ENCODE measurements around the gene VILL. TPM values are rescaled to one million over a fixed set of nuclear protein-coding genes. Genes with fewer than 3 reads are reported as not detected.

VILL gene
- total RNA-seq, 1 donor from 2014 or later = 1.5 TPM

DNA sequence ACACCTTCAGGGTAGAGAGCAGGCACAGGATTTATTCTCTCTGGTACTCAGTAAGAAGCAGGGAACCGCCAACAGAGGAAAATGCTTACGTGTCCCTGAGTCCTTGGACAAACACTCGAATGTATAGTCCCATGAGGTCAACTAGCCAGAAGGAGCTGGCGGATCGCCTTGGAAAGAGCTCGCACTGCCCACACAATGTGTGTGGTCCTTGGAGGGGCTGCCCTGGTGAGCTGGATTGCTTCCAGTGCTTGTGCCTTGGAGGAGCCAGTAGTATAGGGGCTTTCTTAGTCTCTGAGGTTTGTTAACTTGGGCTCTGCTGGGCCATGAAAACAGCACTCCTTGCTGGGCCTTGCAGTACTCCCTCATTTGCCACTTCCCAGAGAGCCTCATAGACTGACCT, 40.7 kb upstream of the VILL start:
- H3K36me3 Mint-ChIP-seq (ENCODE audit: low read depth, unreplicated experiment) = peaks cover 8% of the 10 kb centered on the region
- peaks cover 16% of the 10 kb centered on the region for H3K4me1 Mint-ChIP-seq (ENCODE audit: low read depth, unreplicated experiment)
- H3K27me3 Mint-ChIP-seq (ENCODE audit: low read depth, unreplicated experiment) = no peaks in the 10 kb centered on the region
- TF ChIP-seq, protein P1, sequence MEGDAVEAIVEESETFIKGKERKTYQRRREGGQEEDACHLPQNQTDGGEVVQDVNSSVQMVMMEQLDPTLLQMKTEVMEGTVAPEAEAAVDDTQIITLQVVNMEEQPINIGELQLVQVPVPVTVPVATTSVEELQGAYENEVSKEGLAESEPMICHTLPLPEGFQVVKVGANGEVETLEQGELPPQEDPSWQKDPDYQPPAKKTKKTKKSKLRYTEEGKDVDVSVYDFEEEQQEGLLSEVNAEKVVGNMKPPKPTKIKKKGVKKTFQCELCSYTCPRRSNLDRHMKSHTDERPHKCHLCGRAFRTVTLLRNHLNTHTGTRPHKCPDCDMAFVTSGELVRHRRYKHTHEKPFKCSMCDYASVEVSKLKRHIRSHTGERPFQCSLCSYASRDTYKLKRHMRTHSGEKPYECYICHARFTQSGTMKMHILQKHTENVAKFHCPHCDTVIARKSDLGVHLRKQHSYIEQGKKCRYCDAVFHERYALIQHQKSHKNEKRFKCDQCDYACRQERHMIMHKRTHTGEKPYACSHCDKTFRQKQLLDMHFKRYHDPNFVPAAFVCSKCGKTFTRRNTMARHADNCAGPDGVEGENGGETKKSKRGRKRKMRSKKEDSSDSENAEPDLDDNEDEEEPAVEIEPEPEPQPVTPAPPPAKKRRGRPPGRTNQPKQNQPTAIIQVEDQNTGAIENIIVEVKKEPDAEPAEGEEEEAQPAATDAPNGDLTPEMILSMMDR (IDR thresholded peaks at IDR 0.05; ENCODE audit: insufficient read depth, low read depth, low read length) = no peak
- no peak for TF ChIP-seq EZH2 (IDR thresholded peaks at IDR 0.05; ENCODE audit: insufficient read depth, low read length)
- no peak overlapping the region for H3K4me3 Mint-ChIP-seq (ENCODE audit: unreplicated experiment)
- Histone ChIP-seq H3K27ac (ENCODE audit: low read depth, low read length) (no peak overlapping the region), H3K79me2 (ENCODE audit: insufficient read depth, low read length) (no peaks in the 10 kb centered on the region), H3K27me3 (ENCODE audit: insufficient read depth, low read length) (no peaks in the 10 kb centered on the region), H3K9ac (ENCODE audit: low read length) (peak overlapping the region; percentile 23), H3K4me1 (ENCODE audit: insufficient read depth, low read length) (peaks cover 12% of the 10 kb centered on the region), H3K9me3 (ENCODE audit: insufficient read depth, low read depth, low read length) (no peaks in the 10 kb centered on the region), H3K4me2 (ENCODE audit: low read length) (no peak overlapping the region), H2AFZ (ENCODE audit: low read depth, low read length) (no peak overlapping the region), H4K20me1 (ENCODE audit: insufficient read depth, low read length) (no peaks in the 10 kb centered on the region), H3K4me3 (ENCODE audit: insufficient read depth, low read depth, low read length) (no peak overlapping the region), H3K36me3 (ENCODE audit: insufficient read depth, low read length) (peaks cover 3% of the 10 kb centered on the region)
- no peak overlapping the region for H3K27ac Mint-ChIP-seq (ENCODE audit: unreplicated experiment)
- no peaks in the 10 kb centered on the region for H3K9me3 Mint-ChIP-seq (ENCODE audit: unreplicated experiment)
- DNase-seq (ENCODE audit: low read depth) = peak; percentile 55
- no peak for FAIRE-seq

DNA sequence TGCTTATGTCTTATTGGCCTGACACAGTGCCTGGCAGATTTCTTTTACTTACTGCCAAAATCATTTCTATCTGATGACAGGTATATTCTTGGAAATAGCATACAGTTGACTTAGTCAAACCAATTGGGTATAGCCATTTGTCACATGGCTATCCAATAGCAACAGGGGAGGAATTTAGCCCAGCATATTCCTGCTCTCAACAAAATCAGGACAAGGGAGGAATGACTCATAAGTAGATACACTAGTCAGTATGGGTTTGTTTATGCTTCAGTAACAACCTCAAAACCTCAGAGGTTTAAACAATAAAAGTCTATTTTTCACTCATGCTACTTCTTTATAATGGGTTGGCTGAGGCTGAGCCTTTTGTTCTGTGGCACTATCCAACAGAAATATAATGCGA, 38.0 kb upstream of the VILL start:
- no peaks in the 10 kb centered on the region for H3K27me3 Mint-ChIP-seq (ENCODE audit: low read depth, unreplicated experiment)
- Histone ChIP-seq H2AFZ (ENCODE audit: low read depth, low read length) (no peak overlapping the region), H3K9me3 (ENCODE audit: insufficient read depth, low read depth, low read length) (no peaks in the 10 kb centered on the region), H3K4me2 (ENCODE audit: low read length) (no peak overlapping the region), H3K27ac (ENCODE audit: low read depth, low read length) (no peak overlapping the region), H3K4me3 (ENCODE audit: insufficient read depth, low read depth, low read length) (no peak overlapping the region), H4K20me1 (ENCODE audit: insufficient read depth, low read length) (no peaks in the 10 kb centered on the region), H3K9ac (ENCODE audit: low read length) (no peak overlapping the region), H3K36me3 (ENCODE audit: insufficient read depth, low read length) (peaks cover 5% of the 10 kb centered on the region), H3K79me2 (ENCODE audit: insufficient read depth, low read length) (no peaks in the 10 kb centered on the region), H3K4me1 (ENCODE audit: insufficient read depth, low read length) (peaks cover 4% of the 10 kb centered on the region), H3K27me3 (ENCODE audit: insufficient read depth, low read length) (no peaks in the 10 kb centered on the region)
- TF ChIP-seq, protein P1 (IDR thresholded peaks at IDR 0.05; ENCODE audit: insufficient read depth, low read depth, low read length) = no peak
- no peak for TF ChIP-seq EZH2 (IDR thresholded peaks at IDR 0.05; ENCODE audit: insufficient read depth, low read length)
- no peak for FAIRE-seq
- H3K4me1 Mint-ChIP-seq (ENCODE audit: low read depth, unreplicated experiment) = peaks cover 13% of the 10 kb centered on the region
- no peaks in the 10 kb centered on the region for H3K9me3 Mint-ChIP-seq (ENCODE audit: unreplicated experiment)
- H3K36me3 Mint-ChIP-seq (ENCODE audit: low read depth, unreplicated experiment) = peaks cover 6% of the 10 kb centered on the region
- DNase-seq (ENCODE audit: low read depth) = peak; percentile 79
- no peak overlapping the region for H3K27ac Mint-ChIP-seq (ENCODE audit: unreplicated experiment)
- no peak overlapping the region for H3K4me3 Mint-ChIP-seq (ENCODE audit: unreplicated experiment)

DNA sequence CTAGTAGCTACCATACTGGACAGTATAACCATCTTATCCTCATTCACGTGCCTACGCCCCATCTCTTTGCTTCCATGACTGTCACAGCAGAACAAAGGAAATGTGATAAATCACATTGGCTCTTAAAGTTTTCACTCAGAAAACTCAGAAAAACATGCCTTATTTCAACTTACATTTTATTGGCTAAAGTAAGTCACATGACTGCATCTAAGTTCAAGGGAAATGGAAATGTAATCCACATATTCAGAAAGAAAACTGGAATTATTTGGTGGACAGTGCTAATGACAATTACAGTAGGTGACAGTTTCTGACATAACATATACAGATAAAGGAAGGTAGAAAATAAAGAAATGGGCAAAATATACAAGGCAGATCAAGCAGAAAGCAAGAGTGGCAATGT, 37.4 kb upstream of the VILL start:
- H3K4me2 ChIP-seq (ENCODE audit: low read length) = no peak overlapping the region
- no peaks in the 10 kb centered on the region for H3K79me2 ChIP-seq (ENCODE audit: insufficient read depth, low read length)
- Mint-ChIP-seq H3K27me3 (ENCODE audit: low read depth, unreplicated experiment) (no peaks in the 10 kb centered on the region), H3K36me3 (ENCODE audit: low read depth, unreplicated experiment) (peaks cover 8% of the 10 kb centered on the region), H3K4me3 (ENCODE audit: unreplicated experiment) (no peak overlapping the region), H3K27ac (ENCODE audit: unreplicated experiment) (no peak overlapping the region), H3K4me1 (ENCODE audit: low read depth, unreplicated experiment) (peaks cover 14% of the 10 kb centered on the region), H3K9me3 (ENCODE audit: unreplicated experiment) (no peaks in the 10 kb centered on the region)
- no peaks in the 10 kb centered on the region for H4K20me1 ChIP-seq (ENCODE audit: insufficient read depth, low read length)
- no peak for DNase-seq (ENCODE audit: low read depth)
- H3K27me3 ChIP-seq (ENCODE audit: insufficient read depth, low read length) = no peaks in the 10 kb centered on the region
- H3K9ac ChIP-seq (ENCODE audit: low read length) = no peak overlapping the region
- peaks cover 4% of the 10 kb centered on the region for H3K4me1 ChIP-seq (ENCODE audit: insufficient read depth, low read length)
- H3K36me3 ChIP-seq (ENCODE audit: insufficient read depth, low read length) = peaks cover 5% of the 10 kb centered on the region
- no peak overlapping the region for H2AFZ ChIP-seq (ENCODE audit: low read depth, low read length)
- TF ChIP-seq EZH2 (IDR thresholded peaks at IDR 0.05; ENCODE audit: insufficient read depth, low read length) = no peak
- TF ChIP-seq, protein P1 (IDR thresholded peaks at IDR 0.05; ENCODE audit: insufficient read depth, low read depth, low read length) = no peak
- H3K27ac ChIP-seq (ENCODE audit: low read depth, low read length) = no peak overlapping the region
- H3K4me3 ChIP-seq (ENCODE audit: insufficient read depth, low read depth, low read length) = no peak overlapping the region
- no peak for FAIRE-seq
- no peaks in the 10 kb centered on the region for H3K9me3 ChIP-seq (ENCODE audit: insufficient read depth, low read depth, low read length)

Data from astrocyte (in vitro differentiated cells and primary cell).